Middle frontal gyrus (tissue), 1 donor: ENCODE results near the gene INPP5A.
"Not testable (repeated sequence)": the region's sequence is repeated elsewhere in the genome, so short reads cannot be mapped to it uniquely, and the experiment has no call there.

Experiments used
- DNase-seq: peaks from one replicate; pipeline ENCODE4 v3.0.0-alpha.2; 2015; ENCODE audit warnings: low spot score; ENCODE audit errors: extremely low spot score

INPP5A gene

DNA sequence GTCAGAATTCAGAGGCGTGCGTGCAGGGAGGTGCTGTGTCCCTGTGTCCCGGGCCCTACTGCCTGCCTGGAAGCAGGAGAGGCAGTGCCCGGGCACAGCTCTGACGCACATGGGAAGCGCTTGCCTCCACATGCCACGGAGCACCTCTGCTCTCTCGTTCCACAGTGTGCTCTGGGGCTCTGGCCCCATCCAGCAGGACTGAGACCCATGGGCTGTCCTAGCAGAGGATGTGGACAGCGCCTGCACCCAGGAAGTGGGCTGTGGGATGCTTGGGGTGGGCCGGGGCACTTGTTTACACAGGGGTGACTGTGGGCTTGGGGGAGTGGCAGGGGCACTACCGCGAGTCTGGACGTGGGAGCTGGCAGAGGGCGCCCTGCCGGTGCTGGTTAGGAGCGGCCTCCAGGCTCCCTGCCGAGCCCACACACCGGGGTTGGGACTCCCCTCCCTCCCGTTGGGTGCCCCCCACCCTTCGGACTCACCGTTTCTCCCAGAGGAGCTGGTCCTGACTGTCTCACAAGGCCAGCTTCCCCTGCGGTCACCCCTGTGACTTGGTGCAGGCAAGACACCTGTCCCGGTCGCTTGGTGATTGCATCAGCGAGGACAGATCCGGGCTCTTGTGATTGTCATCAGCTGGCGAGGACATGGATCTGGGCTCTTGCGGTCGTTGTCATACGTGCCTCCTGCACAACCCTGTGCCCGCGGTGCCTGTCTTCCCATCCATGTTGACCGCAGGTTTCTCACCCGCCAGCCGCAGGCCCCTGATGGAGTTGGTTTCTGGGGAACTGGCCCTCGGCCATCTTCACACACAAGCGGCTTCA lies 165.2 kb downstream of the INPP5A start:
- DNase-seq, result no peak

- no peak for DNase-seq
Observed at GRCh38 chr10:132703419-132704007, 165.9 kb downstream of the INPP5A start.

GRCh38 chr10:132704008-132704814 lies 166.6 kb downstream of the INPP5A start:
- no peak for DNase-seq

- not testable (repeated sequence) for DNase-seq
Observed at GRCh38 chr10:132704815-132705064, 167.2 kb downstream of the INPP5A start.

DNA sequence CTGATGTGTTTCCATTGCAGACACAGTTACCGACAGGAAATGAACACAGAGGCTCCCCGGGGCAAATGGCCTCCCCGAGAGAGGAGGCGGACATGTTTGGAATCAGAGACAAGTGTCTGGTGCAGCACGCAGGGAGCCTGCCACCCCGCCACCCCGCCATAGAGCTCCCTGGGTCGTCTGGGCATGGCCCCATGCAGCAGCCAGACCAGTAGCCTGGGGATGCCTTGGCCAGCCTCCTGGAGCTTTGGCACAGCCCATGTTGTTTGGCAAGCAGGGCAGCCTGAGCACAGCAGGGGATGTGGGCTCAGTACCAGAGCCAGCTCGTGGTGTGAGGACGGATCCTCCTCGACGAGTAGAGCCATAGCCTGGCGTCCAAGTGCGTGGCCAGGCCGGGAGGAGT lies 167.6 kb downstream of the INPP5A start:
- DNase-seq, result no peak

- no peak for DNase-seq
Observed at GRCh38 chr10:132705943-132706342, 168.4 kb downstream of the INPP5A start.

DNA sequence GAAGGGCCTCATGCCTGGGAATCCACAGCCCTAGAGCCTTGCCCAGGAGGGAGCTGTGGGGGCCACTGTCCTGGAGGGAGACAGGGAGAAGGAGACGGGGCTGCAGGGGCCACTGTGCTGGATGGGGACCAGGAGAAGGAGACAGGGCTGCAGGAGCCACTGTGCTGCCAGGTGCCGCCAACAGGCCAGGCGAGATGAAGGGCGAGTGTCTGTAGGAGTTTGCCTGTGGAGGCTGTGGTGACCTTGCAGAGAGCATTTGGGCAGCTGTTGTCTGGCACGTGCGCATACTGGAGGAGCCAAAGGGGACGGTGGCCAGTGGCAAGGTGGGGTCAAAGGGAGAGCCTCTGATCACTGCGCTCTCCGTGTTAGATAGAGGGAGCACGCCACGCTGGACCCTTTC lies 169.1 kb downstream of the INPP5A start:
- DNase-seq, result no peak

GRCh38 chr10:132707121-132707775 lies 169.7 kb downstream of the INPP5A start:
- no peak for DNase-seq

DNA sequence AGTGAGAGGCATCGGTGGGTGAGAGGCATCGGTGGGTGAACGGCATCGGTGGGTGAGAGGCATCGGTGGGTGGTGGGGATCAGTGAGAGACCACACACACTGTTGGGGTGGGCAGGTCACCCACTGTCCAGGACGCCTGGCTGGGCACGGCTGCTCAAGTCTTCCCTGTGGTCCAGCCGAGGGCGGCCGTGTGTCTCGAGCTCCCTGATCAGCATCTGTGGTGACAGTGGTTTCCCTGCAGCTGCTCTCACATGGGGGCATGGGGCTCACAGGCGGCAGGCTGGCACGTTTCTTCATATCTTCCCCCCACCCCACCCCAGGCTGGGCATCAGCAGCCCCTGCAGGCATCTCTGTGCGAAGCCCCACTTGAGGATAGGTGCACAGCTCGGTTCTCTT lies 170.2 kb downstream of the INPP5A start:
- DNase-seq, result no peak

GRCh38 chr10:132708441-132708840 lies 170.9 kb downstream of the INPP5A start:
- DNase-seq, result no peak

DNA sequence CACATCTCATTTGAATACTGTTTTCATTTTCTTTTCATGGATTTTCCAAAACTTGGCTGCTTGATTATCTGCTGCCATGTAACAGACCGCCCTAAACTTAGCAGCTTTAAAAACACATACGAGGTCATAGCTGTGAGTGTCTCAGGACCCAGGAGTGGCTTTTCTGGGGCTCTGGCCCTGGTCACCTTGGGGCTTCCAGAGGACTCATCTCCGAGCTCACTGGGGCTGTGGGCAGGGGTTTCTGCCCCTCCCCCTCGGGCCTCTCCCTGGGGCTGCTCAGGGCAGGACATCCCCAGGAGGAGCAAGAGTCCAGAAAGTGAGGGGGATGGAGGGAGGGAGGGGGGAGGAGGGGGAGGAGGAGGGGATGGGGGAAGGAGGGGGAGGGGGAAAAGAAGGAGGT lies 171.3 kb downstream of the INPP5A start:
- DNase-seq, result no peak

GRCh38 chr10:132709471-132709951 lies 171.9 kb downstream of the INPP5A start:
- no peak for DNase-seq

GRCh38 chr10:132710036-132710686 lies 172.6 kb downstream of the INPP5A start:
- DNase-seq, result no peak

DNA sequence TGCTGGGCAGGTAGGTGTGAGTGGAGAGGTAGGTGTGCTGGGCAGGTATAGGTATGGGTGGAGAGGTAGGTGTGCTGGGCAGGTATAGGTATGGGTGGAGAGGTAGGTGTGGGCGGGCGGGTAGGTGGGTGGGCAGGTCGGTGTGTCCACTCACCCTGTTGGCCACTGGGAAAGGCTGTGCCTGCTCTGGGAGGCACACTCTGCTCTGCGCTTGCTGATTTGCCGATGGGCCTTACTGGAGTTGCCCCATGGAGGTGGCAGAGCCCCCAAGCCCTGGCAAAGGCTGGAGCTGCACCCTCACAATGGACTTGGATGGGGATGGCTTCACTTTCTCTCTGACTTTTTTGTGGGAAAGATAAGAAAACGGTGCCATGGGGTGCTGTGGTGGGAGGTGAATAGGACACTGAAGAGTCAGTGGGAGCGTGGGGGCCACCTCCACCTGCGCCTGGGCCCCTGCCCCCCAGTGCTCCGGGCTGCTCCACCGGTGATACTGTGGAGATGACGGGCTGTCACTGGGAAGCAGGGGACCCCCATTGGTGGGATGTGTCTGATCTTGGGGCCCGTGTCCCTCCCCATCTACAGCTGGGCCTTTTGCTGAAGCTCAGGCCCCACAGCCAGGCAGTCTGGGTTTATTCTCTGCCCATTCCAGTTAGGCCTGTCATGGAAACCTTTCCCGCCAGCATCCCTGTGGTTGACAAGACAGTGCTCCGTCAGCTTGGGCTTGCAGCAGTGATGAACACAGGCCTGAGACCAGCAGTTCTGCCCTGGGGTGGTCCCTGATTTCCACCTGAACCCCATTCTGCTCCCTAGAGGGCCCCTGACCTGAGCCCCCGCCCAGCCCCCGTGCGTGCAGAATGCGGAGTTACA lies 173.4 kb downstream of the INPP5A start:
- no peak for DNase-seq

- no peak for DNase-seq
Observed at GRCh38 chr10:132711613-132712121, 174.1 kb downstream of the INPP5A start.

GRCh38 chr10:132712291-132712690 lies 174.7 kb downstream of the INPP5A start:
- DNase-seq, result no peak

DNA sequence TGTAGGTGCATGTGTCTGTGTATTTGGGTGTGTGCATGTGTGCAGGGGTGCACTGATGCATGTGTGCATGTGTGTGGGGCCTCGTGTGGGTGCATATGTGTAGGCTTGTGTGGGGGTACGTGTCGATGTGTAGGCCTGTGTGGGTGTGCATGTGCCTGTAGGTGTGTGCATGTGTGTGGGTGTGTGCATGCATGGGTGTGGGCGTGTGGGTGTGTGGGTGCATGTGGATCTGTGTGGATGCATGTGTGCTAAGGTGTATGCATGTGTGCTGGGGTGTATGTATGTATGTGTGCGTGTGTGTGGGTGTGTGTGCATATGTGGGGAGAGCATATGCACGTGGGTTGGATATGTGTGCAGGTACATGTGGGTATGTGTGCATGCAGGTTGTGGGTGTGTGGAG lies 175.2 kb downstream of the INPP5A start:
- DNase-seq, result no peak

DNA sequence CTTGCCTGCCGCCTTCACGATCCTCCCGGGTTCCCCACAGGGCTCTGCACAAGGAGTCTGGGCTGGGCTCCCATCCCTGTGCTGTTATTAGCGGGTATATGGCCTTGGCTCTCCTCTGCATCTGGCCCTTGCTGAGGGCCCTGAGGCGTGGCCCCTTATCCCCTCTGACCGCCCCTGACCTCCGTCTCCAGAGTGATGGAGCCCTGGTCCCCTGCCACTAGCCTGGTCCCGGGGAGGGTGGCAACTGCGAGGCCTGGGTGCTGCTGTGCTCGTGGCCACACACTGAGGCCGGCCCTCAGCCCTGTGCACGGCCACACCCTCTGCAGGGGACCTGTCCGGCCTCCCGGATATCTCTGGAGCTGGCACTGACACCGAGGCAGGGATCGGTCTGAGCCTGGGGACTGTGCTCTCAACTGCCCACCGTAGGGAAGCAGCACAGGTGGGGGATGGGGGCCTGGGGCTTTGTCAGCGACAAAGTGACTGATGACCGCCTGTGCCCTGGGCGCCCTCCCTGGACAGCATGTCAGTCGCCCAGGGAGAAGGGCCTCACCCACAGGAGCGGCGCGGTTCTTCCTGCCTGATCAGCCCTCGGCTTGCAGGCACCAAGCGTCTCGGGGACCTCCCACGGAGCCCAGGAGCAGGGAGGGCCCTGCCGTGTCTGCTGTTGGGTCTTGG lies 176.0 kb downstream of the INPP5A start:
- DNase-seq, result no peak
